ENCODE results near the gene PLOD1.
"Not testable (repeated sequence)": the region's sequence is repeated elsewhere in the genome, so short reads cannot be mapped to it uniquely, and the experiment has no call there.

PLOD1 gene

GRCh38 chr1:11903210-11903609 is 31.3 kb upstream of the PLOD1 start:
- DNase-seq, result no peak
- H3K36me3 ChIP-seq, result no peaks in the 10 kb centered on the region
- H3K9me3 ChIP-seq, result no peaks in the 10 kb centered on the region
- TF ChIP-seq CTCF (IDR thresholded peaks at IDR 0.05), result no peak
- H3K4me1 ChIP-seq, result no peaks in the 10 kb centered on the region
- H3K27me3 ChIP-seq, result peaks cover 0 to 21% of the 10 kb centered on the region in 2 donors
- no peak overlapping the region for H3K4me3 ChIP-seq
- intact Hi-C loops (cut with DNase I; ENCODE audit: low total_unique reads), result no loop called here
- no peak overlapping the region for H3K27ac ChIP-seq

DNA sequence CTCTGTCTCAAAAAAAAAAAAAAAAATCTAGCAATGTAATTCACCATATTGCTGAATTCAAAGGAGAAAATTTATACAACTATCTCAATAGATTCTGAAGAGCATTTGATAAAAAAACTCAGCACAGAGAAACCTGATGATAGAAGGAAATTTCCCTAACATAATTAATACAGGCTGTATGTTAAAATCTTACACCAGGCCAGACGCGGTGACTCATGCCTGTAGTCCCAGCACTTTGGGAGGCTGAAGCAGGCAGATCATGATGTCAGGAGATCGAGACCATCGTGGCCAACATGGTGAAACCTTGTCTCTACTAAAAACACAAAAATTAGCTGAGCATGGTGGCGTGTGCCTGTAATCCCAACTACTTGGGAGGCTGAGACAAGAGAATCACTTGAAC is 30.4 kb upstream of the PLOD1 start:
- DNase-seq; H3K4me3 ChIP-seq; intact Hi-C loops (cut with DNase I; ENCODE audit: low total_unique reads); H3K36me3 ChIP-seq; H3K4me1 ChIP-seq; H3K9me3 ChIP-seq; H3K27ac ChIP-seq: not testable (repeated sequence)
- H3K27me3 ChIP-seq, result peaks cover 0 to 11% of the 10 kb centered on the region in 2 donors

DNA sequence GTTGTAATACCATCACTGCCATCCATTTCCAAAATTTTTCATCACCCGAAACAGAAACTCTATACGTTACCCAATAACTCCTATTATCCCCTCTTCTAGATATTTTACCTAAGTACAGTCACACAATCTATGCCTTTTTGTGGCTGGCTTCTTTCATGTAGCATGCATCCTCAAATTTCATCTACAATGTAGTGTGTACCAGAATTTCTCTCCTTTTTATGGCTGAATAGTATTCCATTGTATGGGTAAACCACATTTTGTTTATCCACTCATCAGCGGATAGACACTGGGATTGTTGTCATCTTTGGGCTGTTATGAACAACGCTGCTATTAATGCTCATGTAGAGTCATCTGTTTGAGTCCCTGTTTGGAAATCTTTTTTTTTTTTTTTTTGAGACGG is 29.5 kb upstream of the PLOD1 start:
- DNase-seq, result no peak
- no peak overlapping the region for H3K27ac ChIP-seq
- no peaks in the 10 kb centered on the region for H3K9me3 ChIP-seq
- H3K4me3 ChIP-seq, result no peak overlapping the region
- peaks cover 0 to 3% (median 0%) of the 10 kb centered on the region in 4 donors for H3K4me1 ChIP-seq
- TF ChIP-seq CTCF (IDR thresholded peaks at IDR 0.05), result no peak
- H3K36me3 ChIP-seq, result no peaks in the 10 kb centered on the region
- intact Hi-C loops (cut with DNase I; ENCODE audit: low total_unique reads), result loop anchor here (5.0 kb wide), 2 partner anchors 63 to 118 kb away; no protein-coding TSS in a partner anchor
- H3K27me3 ChIP-seq, result peaks cover 0 to 3% of the 10 kb centered on the region in 2 donors

- intact Hi-C loops (cut with DNase I; ENCODE audit: low total_unique reads), result loop anchor here (5.0 kb wide), 2 partner anchors 65 to 120 kb away; no protein-coding TSS in a partner anchor
- H3K9me3 ChIP-seq, result no peaks in the 10 kb centered on the region
- peaks cover 0 to 3% (median 0%) of the 10 kb centered on the region in 4 donors for H3K4me1 ChIP-seq
- no peaks in the 10 kb centered on the region for H3K36me3 ChIP-seq
- no peaks in the 10 kb centered on the region for H3K27me3 ChIP-seq
- no peak overlapping the region for H3K27ac ChIP-seq
- no peak for DNase-seq
- H3K4me3 ChIP-seq, result no peak overlapping the region
- TF ChIP-seq CTCF (IDR thresholded peaks at IDR 0.05), result no peak
These were observed 27.6 kb upstream of the PLOD1 start for GRCh38 chr1:11906870-11907269.

- DNase-seq, result peak; percentile 92 to 96
- peaks cover 0 to 3% (median 0%) of the 10 kb centered on the region in 4 donors for H3K4me1 ChIP-seq
- no peaks in the 10 kb centered on the region for H3K27me3 ChIP-seq
- no peaks in the 10 kb centered on the region for H3K9me3 ChIP-seq
- H3K4me3 ChIP-seq, result peak overlapping the region; percentile 64 to 65
- H3K36me3 ChIP-seq, result no peaks in the 10 kb centered on the region
- peak overlapping the region; percentile 92 to 93 for H3K27ac ChIP-seq
- intact Hi-C loops (cut with DNase I; ENCODE audit: low total_unique reads), result loop anchor here (5.0 kb wide), 2 partner anchors 65 to 120 kb away; no protein-coding TSS in a partner anchor
- TF ChIP-seq CTCF (IDR thresholded peaks at IDR 0.05), result peak; percentile 79 to 83
These were observed 27.0 kb upstream of the PLOD1 start for GRCh38 chr1:11907275-11908094.

DNA sequence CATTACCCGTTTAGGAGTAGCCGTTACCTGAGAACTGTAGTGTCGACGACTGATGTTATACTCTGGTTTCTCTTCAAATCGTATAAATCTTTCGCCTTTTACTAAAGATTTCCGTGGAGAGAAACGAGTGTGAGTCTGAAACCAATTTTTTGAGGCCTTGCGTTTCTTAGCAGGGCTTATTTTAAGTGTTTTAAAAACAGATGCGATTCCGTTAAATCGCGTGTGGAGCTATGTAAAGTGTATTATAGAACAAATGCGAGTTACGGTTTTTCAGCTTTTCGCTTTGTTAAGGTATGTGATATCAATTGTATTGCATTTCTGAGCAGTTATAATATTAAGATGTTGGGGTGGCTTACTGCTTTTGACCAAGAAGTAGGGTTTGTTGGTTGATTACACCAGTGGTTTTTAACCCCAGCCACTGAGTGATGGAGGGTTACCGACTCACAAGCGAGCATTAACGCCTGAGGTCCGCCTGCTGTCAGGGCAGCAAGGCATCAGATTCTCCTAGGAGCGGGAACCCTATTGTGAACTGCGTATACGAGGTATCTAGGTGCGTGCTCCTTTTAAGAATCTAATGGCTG is 26.3 kb upstream of the PLOD1 start:
- DNase-seq, result no peak
- intact Hi-C loops (cut with DNase I; ENCODE audit: low total_unique reads), result loop anchor here (5.0 kb wide), 2 partner anchors 66 to 121 kb away; no protein-coding TSS in a partner anchor

DNA sequence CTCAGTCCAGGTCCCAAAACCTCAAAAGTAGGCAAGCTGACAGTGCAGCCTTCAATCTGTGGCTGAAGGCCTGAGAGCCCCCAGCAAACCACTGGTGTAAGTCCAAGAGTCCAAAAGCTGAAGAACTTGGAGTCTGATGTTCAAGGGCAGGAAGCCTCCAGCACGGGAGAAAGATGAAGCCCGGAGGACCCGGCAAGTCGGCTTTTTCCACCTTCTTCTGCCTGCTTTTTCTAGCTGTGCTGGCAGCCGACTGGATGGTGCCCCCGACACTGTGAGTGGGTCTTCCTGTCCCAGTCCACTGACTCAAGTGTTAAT is 23.6 kb upstream of the PLOD1 start:
- H3K9me3 ChIP-seq; H3K4me1 ChIP-seq; DNase-seq; H3K4me3 ChIP-seq; H3K27me3 ChIP-seq; intact Hi-C loops (cut with DNase I; ENCODE audit: low total_unique reads); H3K36me3 ChIP-seq: not testable (repeated sequence)
- H3K27ac ChIP-seq, result peak overlapping the region in 1 of 2 donors; percentile 92

More for the DNA sequence above, 26.3 kb upstream of the PLOD1 start:
- TF ChIP-seq CTCF (IDR thresholded peaks at IDR 0.05), result no peak
- no peaks in the 10 kb centered on the region for H3K36me3 ChIP-seq
- peak overlapping the region; percentile 64 to 65 for H3K4me3 ChIP-seq
- H3K27me3 ChIP-seq, result no peaks in the 10 kb centered on the region
- peak overlapping the region; percentile 92 to 93 for H3K27ac ChIP-seq
- H3K9me3 ChIP-seq, result no peaks in the 10 kb centered on the region
- H3K4me1 ChIP-seq, result peaks cover 0 to 3% (median 0%) of the 10 kb centered on the region in 4 donors

Measured in tibial artery (tissue), 4 donors.